Uterus (tissue), 4 donors: Measurements from ENCODE around the gene BSDC1. TPM values are rescaled to one million over a fixed set of nuclear protein-coding genes. Genes with fewer than 3 reads are reported as not detected.
A peak's percentile ranks its signal among the peaks of the same experiment; 100 is the strongest.

Source experiments
- DNase-seq, 2 donors: peaks; one replicate each; pipeline ENCODE4 v3.0.0-alpha.2; 2019 to 2020
- H3K27ac ChIP-seq, 2 donors: fragments of 200-600 bp; sonication (generic); 1 replicate in 1 of 2; 2 replicates in 1 of 2; pipeline ENCODE4 v1.5.1; 2016 to 2018
- H3K27me3 ChIP-seq, 2 donors: fragments of 200-600 bp; sonication (generic); one replicate each; pipeline ENCODE4 v1.5.1; 2018 to 2019; ENCODE audit warnings: control low read depth in 1 of 2
- H3K36me3 ChIP-seq, 2 donors: fragments of 200-600 bp; sonication (generic); one replicate each; pipeline ENCODE4 v1.5.1; 2019; ENCODE audit warnings: control low read depth in 1 of 2
- H3K4me1 ChIP-seq, 2 donors: fragments of 200-600 bp; sonication (generic); one replicate each; pipeline ENCODE4 v1.5.1; 2018 to 2019; ENCODE audit warnings: control low read depth in 1 of 2
- H3K4me3 ChIP-seq, 2 donors: fragments of 200-600 bp; sonication (generic); 1 replicate in 1 of 2; 2 replicates in 1 of 2; pipeline ENCODE4 v1.5.1; 2018 to 2019; ENCODE audit warnings: mild to moderate bottlenecking in 1 of 2
- H3K9me3 ChIP-seq, 2 donors: fragments of 200-600 bp; sonication (generic); one replicate each; pipeline ENCODE4 v1.5.1; 2019; ENCODE audit warnings: control low read depth in 1 of 2
- CTCF ChIP-seq, 4 experiments: fragments of 200-600 bp in 2 of 4; fragments of 450-650 bp in 2 of 4; sonication (generic) in 2 of 4; IDR thresholded peaks; one replicate each; pipeline ENCODE4 v1.5.1; 2016 to 2019; ENCODE audit warnings: antibody characterized with exemption in 4 of 4, mild to moderate bottlenecking in 2 of 4, moderate library complexity in 1 of 4
- POLR2A ChIP-seq, 2 donors: fragments of 450-650 bp; IDR thresholded peaks; one replicate each; pipeline ENCODE4 v1.6.1; 2016; ENCODE audit warnings: antibody characterized with exemption in 2 of 2, mild to moderate bottlenecking in 1 of 2, moderate library complexity in 1 of 2
- intact Hi-C: fragments of 100-400 bp; cut with DNase I; formaldehyde crosslinking; loops from one replicate; pipeline ENCODE4 v1.15.1; 2023; ENCODE audit warnings: low total_unique reads
- total RNA-seq, 4 donors: library from RNA; depleted of rRNA in 3 of 4; stranded (reverse); fragments of >200 nt in 3 of 4; gene quantifications; one replicate each; pipeline versions ENCODE4 v1.1.0 to v1.2.4, GENCODE V29; 2014 to 2023
- donor health status: DM: yes; HTN: yes; CAD: no.

Gene BSDC1
- total RNA-seq, 4 donors from 2014 or later: 25.9 to 77.4 (median 65.2) TPM

GRCh38 chr1:32335790-32336590 is 58.3 kb downstream of the BSDC1 start, which contains the start of gene MARCKSL1:
MARCKSL1 (minus strand) TSS chr1:32336233; CDS start chr1:32336033, 200 bp downstream.
- H3K36me3 ChIP-seq: no peaks in the 10 kb centered on the region
- H3K4me1 ChIP-seq: peaks cover 0 to 4% of the 10 kb centered on the region in 2 donors
- no peaks in the 10 kb centered on the region for H3K9me3 ChIP-seq
- peak; percentile 87 to 88 for DNase-seq
- no peaks in the 10 kb centered on the region for H3K27me3 ChIP-seq
- TF ChIP-seq POLR2A (IDR thresholded peaks at IDR 0.05) (peak; percentile 85 to 89), CTCF (IDR thresholded peaks at IDR 0.05) (no peak)
- H3K27ac ChIP-seq: peak within 1 kb of the TSS; percentile 72 to 82
- peak within 1 kb of the TSS; percentile 45 to 81 for H3K4me3 ChIP-seq
- intact Hi-C loops: no loop called here

- no peaks in the 10 kb centered on the region for H3K36me3 ChIP-seq
- TF ChIP-seq CTCF (IDR thresholded peaks at IDR 0.05): no peak
- no peak for TF ChIP-seq POLR2A (IDR thresholded peaks at IDR 0.05)
- no peaks in the 10 kb centered on the region for H3K9me3 ChIP-seq
- H3K27ac ChIP-seq: peak overlapping the region; percentile 72 to 82
- H3K4me3 ChIP-seq: peak overlapping the region; percentile 45 to 81
- H3K4me1 ChIP-seq: peaks cover 0 to 4% of the 10 kb centered on the region in 2 donors
- H3K27me3 ChIP-seq: no peaks in the 10 kb centered on the region
- no peak for DNase-seq
- intact Hi-C loops: no loop called here
These were observed 58.8 kb downstream of the BSDC1 start for GRCh38 chr1:32335535-32335789.

GRCh38 chr1:32334864-32335534 is 59.2 kb downstream of the BSDC1 start:
- H3K36me3 ChIP-seq: no peaks in the 10 kb centered on the region
- H3K27me3 ChIP-seq: no peaks in the 10 kb centered on the region
- peak overlapping the region; percentile 72 to 82 for H3K27ac ChIP-seq
- peak; percentile 58 to 62 for DNase-seq
- H3K4me1 ChIP-seq: peaks cover 0 to 4% of the 10 kb centered on the region in 2 donors
- intact Hi-C loops: no loop called here
- H3K9me3 ChIP-seq: no peaks in the 10 kb centered on the region
- H3K4me3 ChIP-seq: peak overlapping the region; percentile 45 to 81
- TF ChIP-seq POLR2A (IDR thresholded peaks at IDR 0.05): peak in 1 of 2 donors; percentile 27
- peak; percentile 60 to 90 (median 81) for TF ChIP-seq CTCF (IDR thresholded peaks at IDR 0.05)

- peak overlapping the region; percentile 72 to 82 for H3K27ac ChIP-seq
- DNase-seq: no peak
- H3K36me3 ChIP-seq: no peaks in the 10 kb centered on the region
- no peaks in the 10 kb centered on the region for H3K9me3 ChIP-seq
- peak overlapping the region; percentile 45 to 81 for H3K4me3 ChIP-seq
- H3K4me1 ChIP-seq: peaks cover 0 to 4% of the 10 kb centered on the region in 2 donors
- TF ChIP-seq POLR2A (IDR thresholded peaks at IDR 0.05) (no peak), CTCF (IDR thresholded peaks at IDR 0.05) (no peak)
- no peaks in the 10 kb centered on the region for H3K27me3 ChIP-seq
- intact Hi-C loops: no loop called here
These were observed 59.9 kb downstream of the BSDC1 start for GRCh38 chr1:32334274-32334861.
